Measurements from ENCODE around the gene PTGS1.
"Not testable (repeated sequence)": the region's sequence is repeated elsewhere in the genome, so short reads cannot be mapped to it uniquely, and the experiment has no call there.

Gene PTGS1

GRCh38 chr9:122370869-122371755 is at the start of gene PTGS1:
TSS of gene PTGS1 (plus strand) at chr9:122371024. CDS start at chr9:122371085, 61 bp downstream.
- DNase-seq (ENCODE audit: low read depth in 2 of 2), result peak in 1 of 2 donors; percentile 7

- no peak for DNase-seq (ENCODE audit: low read depth in 2 of 2)
These were observed 48.3 kb upstream of the PTGS1 start for GRCh38 chr9:122322553-122322952.

- DNase-seq (ENCODE audit: low read depth in 2 of 2), result not testable (repeated sequence)
These were observed 46.2 kb upstream of the PTGS1 start for GRCh38 chr9:122324665-122325064.

- no peak for DNase-seq (ENCODE audit: low read depth in 2 of 2)
These were observed 45.7 kb upstream of the PTGS1 start for GRCh38 chr9:122325124-122325523.

- DNase-seq (ENCODE audit: low read depth in 2 of 2), result no peak
These were observed 43.6 kb upstream of the PTGS1 start for GRCh38 chr9:122327175-122327574.

DNA sequence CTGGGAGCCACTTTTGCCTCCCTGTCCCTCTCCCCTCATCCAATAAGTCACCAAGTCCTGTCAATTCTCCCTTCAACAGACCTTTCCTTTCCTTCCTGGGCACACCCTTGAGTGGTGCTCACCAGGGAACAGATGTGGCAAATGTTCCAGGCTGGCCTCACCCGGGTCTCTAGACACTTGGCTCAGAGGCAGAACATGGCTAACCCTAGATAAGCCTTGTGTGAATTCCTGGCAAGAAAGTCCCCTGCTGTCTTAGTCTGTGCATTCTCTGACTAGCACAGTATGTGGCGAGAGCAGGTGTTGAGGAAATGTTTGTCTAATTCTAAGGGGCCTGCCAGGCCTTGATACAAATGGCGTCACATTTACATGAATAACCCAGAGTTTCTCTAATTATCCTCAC is 41.2 kb upstream of the PTGS1 start:
- DNase-seq (ENCODE audit: low read depth in 2 of 2), result no peak

GRCh38 chr9:122330466-122330865 is 40.4 kb upstream of the PTGS1 start:
- not testable (repeated sequence) for DNase-seq (ENCODE audit: low read depth in 2 of 2)

DNA sequence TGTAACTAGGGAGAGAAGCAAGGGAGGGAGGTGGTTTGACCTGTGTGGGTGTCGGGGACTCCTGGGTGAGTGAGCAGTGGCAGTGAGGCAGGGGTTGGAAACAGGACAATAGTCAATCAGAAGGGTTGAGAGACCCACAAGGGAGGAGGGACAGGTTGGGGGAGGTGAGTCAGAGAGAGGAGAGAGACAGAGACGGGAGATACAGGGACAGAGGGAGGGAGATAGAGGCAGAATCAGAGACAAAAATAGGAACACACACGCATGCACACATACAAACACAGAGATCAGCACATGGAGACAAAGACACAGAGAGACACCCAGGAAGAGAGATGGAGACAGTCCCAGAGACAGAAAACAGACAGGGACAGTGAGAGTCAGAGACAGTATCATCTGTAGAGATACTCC is 39.3 kb upstream of the PTGS1 start:
- DNase-seq (ENCODE audit: low read depth in 2 of 2), result no peak

DNA sequence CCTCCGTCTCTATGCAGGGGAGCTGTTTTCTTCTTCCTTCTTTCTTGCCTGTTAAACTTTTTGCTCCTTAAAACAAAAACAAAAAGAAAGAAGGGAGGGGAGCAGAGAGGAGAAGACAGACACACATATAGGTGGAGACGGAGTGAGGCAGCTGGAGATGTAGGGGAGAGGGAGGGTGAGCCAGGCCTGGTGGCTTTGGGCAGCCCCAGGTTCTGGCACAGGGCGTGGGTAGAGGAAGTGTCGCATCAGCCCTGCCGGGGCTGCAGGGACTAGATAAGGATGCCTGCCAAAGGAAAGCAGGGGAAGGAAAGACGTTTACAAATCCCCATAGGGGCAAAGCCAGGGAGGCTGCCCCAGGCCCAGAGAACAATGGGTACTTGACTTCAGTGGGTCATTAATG is 38.7 kb upstream of the PTGS1 start:
- no peak for DNase-seq (ENCODE audit: low read depth in 2 of 2)

- no peak for DNase-seq (ENCODE audit: low read depth in 2 of 2)
These were observed 38.2 kb upstream of the PTGS1 start for GRCh38 chr9:122332644-122333043.

- no peak for DNase-seq (ENCODE audit: low read depth in 2 of 2)
These were observed 37.5 kb upstream of the PTGS1 start for GRCh38 chr9:122333169-122333808.

GRCh38 chr9:122334916-122335315 is 35.9 kb upstream of the PTGS1 start:
- DNase-seq (ENCODE audit: low read depth in 2 of 2), result no peak

DNA sequence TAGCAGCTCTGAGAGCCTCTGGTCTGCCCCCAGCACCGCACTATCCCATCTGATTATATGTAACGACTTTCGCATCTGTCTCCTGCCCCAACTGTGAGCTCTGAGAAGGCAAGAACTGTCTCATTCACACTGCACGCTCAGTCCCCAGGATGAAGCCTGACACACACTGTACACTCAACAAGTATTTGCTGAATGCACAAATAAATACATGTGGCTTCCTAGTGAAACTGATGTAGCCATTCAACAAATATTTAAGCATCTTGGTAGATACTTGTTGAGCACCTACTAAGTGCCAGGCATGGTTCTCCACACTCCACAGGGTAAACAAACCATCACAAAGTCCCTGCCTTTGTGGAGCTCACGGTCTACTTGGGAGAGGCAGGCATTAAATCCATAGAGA is 34.6 kb upstream of the PTGS1 start:
- DNase-seq (ENCODE audit: low read depth in 2 of 2), result no peak

GRCh38 chr9:122336866-122337555 is 33.8 kb upstream of the PTGS1 start:
- no peak for DNase-seq (ENCODE audit: low read depth in 2 of 2)

GRCh38 chr9:122337556-122337929 is 33.3 kb upstream of the PTGS1 start:
- DNase-seq (ENCODE audit: low read depth in 2 of 2), result no peak

DNA sequence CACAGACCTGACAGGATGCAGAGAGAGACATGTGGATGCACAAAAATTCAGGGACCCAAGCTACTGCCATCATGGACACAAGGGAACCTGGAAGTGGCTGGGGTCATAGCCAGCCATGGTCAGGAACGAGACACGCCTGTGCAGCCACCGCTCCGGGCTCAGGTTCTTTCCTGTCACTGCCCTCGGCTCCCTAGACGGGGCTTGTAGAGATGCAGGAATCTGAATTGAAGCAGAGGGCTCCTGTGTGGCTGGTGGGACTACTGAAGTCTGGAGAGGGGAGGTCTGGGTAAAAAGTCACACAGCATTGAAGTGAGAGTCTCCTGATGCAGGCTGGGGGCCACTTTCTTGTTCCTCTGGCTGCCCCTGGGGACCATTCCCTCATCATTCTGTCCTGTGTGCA is 32.3 kb upstream of the PTGS1 start:
- no peak for DNase-seq (ENCODE audit: low read depth in 2 of 2)

DNA sequence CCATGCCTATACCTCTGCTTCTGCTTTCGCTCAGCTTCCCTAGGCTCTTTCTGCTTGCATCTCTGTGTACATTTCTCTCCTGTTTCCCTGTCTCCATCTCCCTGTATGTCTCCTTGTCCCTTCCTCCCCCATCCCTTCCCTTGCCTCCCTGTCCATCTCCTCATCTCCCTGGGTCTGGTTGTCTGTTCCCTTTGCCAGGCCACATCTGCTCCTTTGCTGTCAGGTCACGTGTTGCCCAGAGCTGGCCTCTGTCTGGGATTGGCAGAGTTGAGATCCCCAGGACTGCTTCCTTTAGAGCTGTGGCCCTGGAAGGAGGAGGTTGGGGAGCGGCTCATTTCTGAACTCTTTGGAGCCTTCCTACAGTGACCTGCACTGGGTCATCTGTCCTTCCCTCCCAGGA is 31.8 kb upstream of the PTGS1 start:
- DNase-seq (ENCODE audit: low read depth in 2 of 2), result no peak

- DNase-seq (ENCODE audit: low read depth in 2 of 2), result no peak
These were observed 31.2 kb upstream of the PTGS1 start for GRCh38 chr9:122339579-122339978.

DNA sequence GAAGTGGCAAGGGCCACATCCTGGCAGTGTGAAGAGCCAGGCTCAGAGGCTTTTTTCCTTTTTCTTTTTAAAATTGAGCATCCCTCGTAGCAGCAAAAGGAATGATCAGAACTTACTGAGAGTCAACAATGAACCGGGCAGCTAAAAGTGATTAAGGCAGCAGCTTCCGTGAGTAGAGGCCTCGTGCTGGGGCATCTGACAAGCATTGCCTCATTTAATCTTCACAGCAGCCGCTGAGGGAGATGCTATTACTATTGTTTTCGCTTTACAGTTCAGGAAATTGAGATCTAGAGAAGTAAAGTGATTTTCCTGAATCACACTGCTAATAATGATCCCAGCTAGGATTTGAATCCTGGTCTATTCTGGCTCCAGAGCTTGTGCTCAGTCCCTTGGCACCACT is 30.7 kb upstream of the PTGS1 start:
- no peak for DNase-seq (ENCODE audit: low read depth in 2 of 2)

DNA sequence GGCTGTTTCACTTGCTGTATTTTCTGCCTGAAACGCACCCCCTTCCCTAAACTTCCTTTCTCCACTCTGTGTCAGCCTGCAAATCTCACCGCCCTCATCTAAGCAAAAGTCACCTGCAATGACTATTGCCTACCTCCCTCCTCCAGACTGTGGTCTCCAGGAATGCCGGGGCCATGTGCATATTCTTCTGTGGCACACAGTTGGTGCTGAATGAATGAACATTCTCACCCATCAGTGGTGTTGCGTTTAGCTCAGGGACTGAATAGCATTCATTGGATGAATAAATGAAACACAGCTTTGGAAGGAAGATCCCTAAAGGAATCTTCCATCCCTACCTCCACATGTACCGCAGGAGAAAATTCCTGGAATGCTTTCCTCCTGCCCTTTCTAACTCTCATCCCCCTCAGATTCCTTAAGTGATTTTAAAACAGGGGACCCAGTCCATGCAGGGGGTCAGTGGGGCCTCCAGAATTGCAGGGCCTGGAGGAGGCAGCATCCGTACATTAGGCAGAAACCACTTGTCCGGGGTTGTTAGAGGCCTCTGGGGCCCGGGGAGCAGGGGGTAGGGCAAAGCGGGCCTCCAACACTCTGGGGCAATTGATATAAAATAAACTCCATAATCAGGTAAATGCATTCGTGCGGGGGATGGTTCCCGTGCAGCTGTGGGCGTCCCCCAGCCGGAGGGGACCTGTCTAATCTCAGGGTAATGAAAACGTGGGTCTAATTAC is 28.3 kb upstream of the PTGS1 start:
- DNase-seq (ENCODE audit: low read depth in 2 of 2), result no peak

- DNase-seq (ENCODE audit: low read depth in 2 of 2), result peak in 1 of 2 donors; percentile 14
These were observed 24.1 kb upstream of the PTGS1 start for GRCh38 chr9:122346478-122347347.

All from stimulated activated CD8-positive, alpha-beta memory T cell treated with anti-CD3 and anti-CD28 coated beads, Interleukin-7, amount 100 ng/mL, for 4 hours (primary cell).